D341Med (cell line): ENCODE results near the gene TMEM234.

Experiments used
- DNase-seq: peaks from one replicate; pipeline ENCODE4 v3.0.0; 2012; ENCODE audit warnings: low spot score

The TMEM234 gene

GRCh38 chr1:32172621-32173245 lies 49.4 kb downstream of the TMEM234 start:
- no peak for DNase-seq

DNA sequence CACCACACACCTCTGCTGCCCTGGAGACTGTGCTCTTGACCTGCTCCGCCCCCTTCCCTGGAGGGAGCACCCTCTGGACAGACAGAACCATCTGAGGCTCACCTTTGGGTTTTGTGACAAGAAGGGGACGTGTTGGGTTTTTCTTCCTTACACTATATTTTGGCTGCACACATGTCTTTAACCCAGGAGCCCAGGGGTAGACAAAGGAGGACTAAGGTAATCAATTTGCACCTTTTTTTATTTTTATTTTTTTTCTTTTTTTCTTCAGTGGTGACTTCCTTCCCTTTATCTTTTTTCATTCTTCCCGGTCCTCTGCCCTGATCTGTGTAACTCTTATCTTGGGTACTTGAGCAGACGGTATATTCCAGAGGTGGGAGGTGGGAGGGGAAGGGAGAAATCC lies 51.2 kb downstream of the TMEM234 start:
- no peak for DNase-seq
